ENCODE results near the gene EFCAB8. TPM values are rescaled to one million over a fixed set of nuclear protein-coding genes. Genes with fewer than 3 reads are reported as not detected.

The EFCAB8 gene
- total RNA-seq, 1 donor from 2014 or later, result 0.32 TPM

GRCh38 chr20:32877507-32877906 is 18.8 kb downstream of the EFCAB8 start:
- no peak for TF ChIP-seq CTCF (IDR thresholded peaks at IDR 0.05)
- H3K27me3 Mint-ChIP-seq (ENCODE audit: low read depth), result no peaks in the 10 kb centered on the region
- DNase-seq (ENCODE audit: low spot score), result no peak
- H3K36me3 Mint-ChIP-seq (ENCODE audit: low read depth), result peaks cover 3% of the 10 kb centered on the region
- peaks cover 5% of the 10 kb centered on the region for H3K4me1 Mint-ChIP-seq (ENCODE audit: low read depth)
- no peak overlapping the region for H3K4me3 Mint-ChIP-seq (ENCODE audit: unreplicated experiment)
- no peaks in the 10 kb centered on the region for H3K9me3 Mint-ChIP-seq (ENCODE audit: low read depth)
- H3K27ac Mint-ChIP-seq (ENCODE audit: unreplicated experiment), result no peak overlapping the region

- Mint-ChIP-seq H3K36me3 (ENCODE audit: low read depth) (peaks cover 3% of the 10 kb centered on the region), H3K27ac (ENCODE audit: unreplicated experiment) (no peak overlapping the region), H3K9me3 (ENCODE audit: low read depth) (no peaks in the 10 kb centered on the region), H3K27me3 (ENCODE audit: low read depth) (no peaks in the 10 kb centered on the region), H3K4me1 (ENCODE audit: low read depth) (peaks cover 5% of the 10 kb centered on the region), H3K4me3 (ENCODE audit: unreplicated experiment) (no peak overlapping the region)
- DNase-seq (ENCODE audit: low spot score), result no peak
- TF ChIP-seq CTCF (IDR thresholded peaks at IDR 0.05), result no peak
These were observed 20.1 kb downstream of the EFCAB8 start for GRCh38 chr20:32878820-32879219.

GRCh38 chr20:32879538-32879937 is 20.8 kb downstream of the EFCAB8 start:
- peaks cover 3% of the 10 kb centered on the region for H3K36me3 Mint-ChIP-seq (ENCODE audit: low read depth)
- H3K27me3 Mint-ChIP-seq (ENCODE audit: low read depth), result no peaks in the 10 kb centered on the region
- no peak overlapping the region for H3K27ac Mint-ChIP-seq (ENCODE audit: unreplicated experiment)
- DNase-seq (ENCODE audit: low spot score), result no peak
- peaks cover 5% of the 10 kb centered on the region for H3K4me1 Mint-ChIP-seq (ENCODE audit: low read depth)
- TF ChIP-seq CTCF (IDR thresholded peaks at IDR 0.05), result no peak
- no peak overlapping the region for H3K4me3 Mint-ChIP-seq (ENCODE audit: unreplicated experiment)
- H3K9me3 Mint-ChIP-seq (ENCODE audit: low read depth), result no peaks in the 10 kb centered on the region

DNA sequence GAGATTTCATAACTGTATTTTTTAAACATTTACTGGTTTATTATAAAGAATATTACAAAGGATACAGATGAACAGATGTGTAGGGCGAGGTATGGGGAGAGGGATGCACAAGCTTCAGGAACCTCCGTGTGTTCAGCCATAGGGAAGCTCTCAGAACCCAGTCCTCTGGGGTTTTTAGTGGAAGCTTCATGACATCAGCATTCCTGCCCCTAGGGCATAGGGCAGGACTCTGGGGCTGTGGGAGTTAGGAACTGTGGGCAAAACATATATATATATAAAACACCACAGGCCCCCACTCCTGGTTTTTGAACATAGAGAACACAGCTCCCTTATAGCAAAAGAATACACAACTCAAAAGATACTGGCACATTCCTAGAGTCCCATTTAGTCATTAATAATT is 21.9 kb downstream of the EFCAB8 start:
- Mint-ChIP-seq H3K36me3 (ENCODE audit: low read depth) (peaks cover 3% of the 10 kb centered on the region), H3K9me3 (ENCODE audit: low read depth) (no peaks in the 10 kb centered on the region), H3K27me3 (ENCODE audit: low read depth) (no peaks in the 10 kb centered on the region), H3K4me1 (ENCODE audit: low read depth) (peaks cover 5% of the 10 kb centered on the region), H3K4me3 (ENCODE audit: unreplicated experiment) (no peak overlapping the region), H3K27ac (ENCODE audit: unreplicated experiment) (no peak overlapping the region)
- DNase-seq (ENCODE audit: low spot score), result no peak
- TF ChIP-seq CTCF (IDR thresholded peaks at IDR 0.05), result no peak

DNA sequence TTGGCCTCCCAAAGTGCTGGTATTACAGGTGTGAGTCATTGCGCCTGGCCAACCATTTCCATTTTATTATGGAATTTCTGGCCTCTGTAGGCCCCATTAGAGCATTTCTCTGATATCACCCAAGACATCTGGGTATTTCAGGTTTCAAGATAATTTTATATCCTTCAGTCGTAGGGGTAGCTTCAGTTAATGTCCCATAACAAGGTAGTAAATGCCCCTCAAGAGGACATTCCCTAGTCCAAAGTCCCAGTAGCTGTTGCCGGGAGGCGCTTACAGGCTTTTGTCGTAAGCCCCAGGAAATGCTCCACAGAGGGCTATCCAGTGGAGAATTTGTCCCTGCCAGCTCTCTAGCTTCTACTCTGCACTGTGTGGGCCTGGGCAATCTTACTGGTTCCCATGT is 24.4 kb downstream of the EFCAB8 start:
- Mint-ChIP-seq H3K9me3 (ENCODE audit: low read depth) (no peaks in the 10 kb centered on the region), H3K27me3 (ENCODE audit: low read depth) (no peaks in the 10 kb centered on the region), H3K4me3 (ENCODE audit: unreplicated experiment) (no peak overlapping the region), H3K4me1 (ENCODE audit: low read depth) (no peaks in the 10 kb centered on the region), H3K27ac (ENCODE audit: unreplicated experiment) (no peak overlapping the region), H3K36me3 (ENCODE audit: low read depth) (peaks cover 6% of the 10 kb centered on the region)
- DNase-seq (ENCODE audit: low spot score), result no peak
- no peak for TF ChIP-seq CTCF (IDR thresholded peaks at IDR 0.05)
